Measurements from ENCODE around the gene SEPTIN2.

The SEPTIN2 gene

GRCh38 chr2:241285596-241285995, 30.1 kb upstream of the SEPTIN2 start:
- TF ChIP-seq PPARA (CRISPR knock-in tag; IDR thresholded peaks at IDR 0.05; ENCODE audit: borderline replicate concordance) (no peak), ZFP30 (CRISPR knock-in tag; IDR thresholded peaks at IDR 0.05) (no peak), ZNF565 (CRISPR knock-in tag; conservative IDR thresholded peaks at IDR 0.05; ENCODE audit: low read depth) (no peak), GLIS3 (CRISPR knock-in tag; IDR thresholded peaks at IDR 0.05) (no peak), TCF4 (CRISPR knock-in tag; IDR thresholded peaks at IDR 0.05; ENCODE audit: borderline replicate concordance) (no peak), TSHZ2 (CRISPR knock-in tag; IDR thresholded peaks at IDR 0.05) (no peak), ISL1 (CRISPR knock-in tag; IDR thresholded peaks at IDR 0.05) (no peak), ZNF70 (CRISPR knock-in tag; IDR thresholded peaks at IDR 0.05) (no peak), ARNTL (CRISPR knock-in tag; IDR thresholded peaks at IDR 0.05; ENCODE audit: borderline replicate concordance, low read depth) (no peak), POU6F1 (CRISPR knock-in tag; IDR thresholded peaks at IDR 0.05; ENCODE audit: borderline replicate concordance, low read depth) (no peak), ZC3H10 (CRISPR knock-in tag; IDR thresholded peaks at IDR 0.05) (no peak), ZNF8 (CRISPR knock-in tag; IDR thresholded peaks at IDR 0.05) (no peak), BACH2 (CRISPR knock-in tag; IDR thresholded peaks at IDR 0.05; ENCODE audit: borderline replicate concordance) (no peak), TOX (CRISPR knock-in tag; IDR thresholded peaks at IDR 0.05; ENCODE audit: borderline replicate concordance) (no peak), PATZ1 (CRISPR knock-in tag; IDR thresholded peaks at IDR 0.05; ENCODE audit: borderline replicate concordance) (no peak)
- TF ChIP-seq, protein P1, sequence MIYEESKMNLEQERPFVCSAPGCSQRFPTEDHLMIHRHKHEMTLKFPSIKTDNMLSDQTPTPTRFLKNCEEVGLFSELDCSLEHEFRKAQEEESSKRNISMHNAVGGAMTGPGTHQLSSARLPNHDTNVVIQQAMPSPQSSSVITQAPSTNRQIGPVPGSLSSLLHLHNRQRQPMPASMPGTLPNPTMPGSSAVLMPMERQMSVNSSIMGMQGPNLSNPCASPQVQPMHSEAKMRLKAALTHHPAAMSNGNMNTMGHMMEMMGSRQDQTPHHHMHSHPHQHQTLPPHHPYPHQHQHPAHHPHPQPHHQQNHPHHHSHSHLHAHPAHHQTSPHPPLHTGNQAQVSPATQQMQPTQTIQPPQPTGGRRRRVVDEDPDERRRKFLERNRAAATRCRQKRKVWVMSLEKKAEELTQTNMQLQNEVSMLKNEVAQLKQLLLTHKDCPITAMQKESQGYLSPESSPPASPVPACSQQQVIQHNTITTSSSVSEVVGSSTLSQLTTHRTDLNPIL (CRISPR knock-in tag; IDR thresholded peaks at IDR 0.05; ENCODE audit: low read depth): no peak
- TF ChIP-seq, protein P2, sequence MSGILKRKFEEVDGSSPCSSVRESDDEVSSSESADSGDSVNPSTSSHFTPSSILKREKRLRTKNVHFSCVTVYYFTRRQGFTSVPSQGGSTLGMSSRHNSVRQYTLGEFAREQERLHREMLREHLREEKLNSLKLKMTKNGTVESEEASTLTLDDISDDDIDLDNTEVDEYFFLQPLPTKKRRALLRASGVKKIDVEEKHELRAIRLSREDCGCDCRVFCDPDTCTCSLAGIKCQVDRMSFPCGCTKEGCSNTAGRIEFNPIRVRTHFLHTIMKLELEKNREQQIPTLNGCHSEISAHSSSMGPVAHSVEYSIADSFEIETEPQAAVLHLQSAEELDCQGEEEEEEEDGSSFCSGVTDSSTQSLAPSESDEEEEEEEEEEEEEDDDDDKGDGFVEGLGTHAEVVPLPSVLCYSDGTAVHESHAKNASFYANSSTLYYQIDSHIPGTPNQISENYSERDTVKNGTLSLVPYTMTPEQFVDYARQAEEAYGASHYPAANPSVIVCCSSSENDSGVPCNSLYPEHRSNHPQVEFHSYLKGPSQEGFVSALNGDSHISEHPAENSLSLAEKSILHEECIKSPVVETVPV (CRISPR knock-in tag; IDR thresholded peaks at IDR 0.05): no peak
- ATAC-seq: no peak

GRCh38 chr2:241286348-241287090, 29.2 kb upstream of the SEPTIN2 start:
- TF ChIP-seq RARB (CRISPR knock-in tag; IDR thresholded peaks at IDR 0.05): no peak
- TF ChIP-seq ZNF565 (CRISPR knock-in tag; conservative IDR thresholded peaks at IDR 0.05; ENCODE audit: low read depth): no peak
- no peak for TF ChIP-seq PATZ1 (CRISPR knock-in tag; IDR thresholded peaks at IDR 0.05; ENCODE audit: borderline replicate concordance)
- no peak for TF ChIP-seq TSHZ2 (CRISPR knock-in tag; IDR thresholded peaks at IDR 0.05)
- ATAC-seq: no peak
